Adrenal gland (tissue), 5 donors: ENCODE measurements around the gene SRCIN1.
"Not testable (repeated sequence)": the region's sequence is repeated elsewhere in the genome, so short reads cannot be mapped to it uniquely, and the experiment has no call there.

ENCODE experiments used
- CTCF ChIP-seq, 6 experiments: fragments of 450-650 bp in 4 of 6; fragments of 200-600 bp in 2 of 6; sonication (generic) in 1 of 6; IDR thresholded peaks; 1 replicate in 5 of 6; 2 replicates in 1 of 6; pipeline versions ENCODE4 v1.5.1 to v1.8.0; 2016 to 2021; ENCODE audit warnings: antibody characterized with exemption in 6 of 6, mild to moderate bottlenecking in 2 of 6, moderate library complexity in 1 of 6
- POLR2A ChIP-seq, 2 donors: fragments of 450-650 bp; IDR thresholded peaks; one replicate each; pipeline ENCODE4 v1.6.1; 2017; ENCODE audit warnings: antibody characterized with exemption in 2 of 2, mild to moderate bottlenecking in 2 of 2, moderate library complexity in 1 of 2
- donor health status: DM: no; HTN: no; CAD: no.

GRCh38 chr17:38531761-38532160, 74.0 kb downstream of the SRCIN1 start:
- TF ChIP-seq CTCF, POLR2A (IDR thresholded peaks at IDR 0.05): not testable (repeated sequence)
